Aorta (tissue), 5 donors: Measurements from ENCODE around the gene PALB2. TPM values are rescaled to one million over a fixed set of nuclear protein-coding genes. Genes with fewer than 3 reads are reported as not detected.
A peak's percentile ranks its signal among the peaks of the same experiment; 100 is the strongest.

Source experiments
- ATAC-seq: fragments of 200-7000 bp; cut with Tn5 transposase; one replicate; pipeline ENCODE4 v1.9.1; 2022; ENCODE audit warnings: moderate library complexity; ENCODE audit not compliant: low FRiP score
- DNase-seq, 2 donors: peaks; one replicate each; pipeline ENCODE4 v3.0.0-alpha.2; 2020
- H3K27ac ChIP-seq, 2 donors: one replicate each; pipeline ENCODE4 v1.5.1; 2013; ENCODE audit warnings: low read length in 2 of 2, mild to moderate bottlenecking in 2 of 2, moderate library complexity in 2 of 2, control low read depth in 1 of 2, inconsistent platforms in 1 of 2, low read depth in 1 of 2
- H3K27me3 ChIP-seq, 2 donors: one replicate each; pipeline ENCODE4 v1.6.1; 2013; ENCODE audit warnings: control low read depth in 1 of 2, low read length in 1 of 2, mild to moderate bottlenecking in 1 of 2, moderate library complexity in 1 of 2; ENCODE audit not compliant: insufficient read depth in 2 of 2, control insufficient read depth in 1 of 2
- H3K36me3 ChIP-seq, 2 donors: one replicate each; pipeline ENCODE4 v1.6.1; 2013; ENCODE audit warnings: control low read depth in 1 of 2, low read length in 1 of 2, mild to moderate bottlenecking in 1 of 2; ENCODE audit not compliant: insufficient read depth in 2 of 2, control insufficient read depth in 1 of 2
- H3K4me1 ChIP-seq, 2 donors: one replicate each; pipeline ENCODE4 v1.6.1; 2013; ENCODE audit warnings: low read length in 2 of 2, control low read depth in 1 of 2, mild to moderate bottlenecking in 1 of 2, moderate library complexity in 1 of 2; ENCODE audit not compliant: insufficient read depth in 2 of 2, control insufficient read depth in 1 of 2
- H3K4me3 ChIP-seq, 2 donors: one replicate each; pipeline ENCODE4 v1.5.1; 2013; ENCODE audit warnings: low read length in 2 of 2, control low read depth in 1 of 2, mild to moderate bottlenecking in 1 of 2
- H3K9me3 ChIP-seq: one replicate; pipeline ENCODE4 v1.6.1; 2013; ENCODE audit warnings: mild to moderate bottlenecking, low read length; ENCODE audit not compliant: control insufficient read depth
- WGBS, 2 donors: extraction: QIAGEN DNeasy Blood & Tissue Kit; methylation state at CpG; one replicate each; pipeline ENCODE4 v1.1.7; 2013; 5-methylcytosine and 5-hydroxymethylcytosine counted together
- intact Hi-C, 2 donors: fragments of 100-400 bp; cut with DNase I; formaldehyde crosslinking; loops; one replicate each; pipeline versions ENCODE4 v1.14.2 to v1.15.0; 2022
- polyA plus RNA-seq, 2 donors: library from polyadenylated mRNA; stranded (reverse); fragments of 200-250 nt; gene quantifications; one replicate each; pipeline ENCODE4 v1.2.3, GENCODE V29; 2013
- total RNA-seq, 2 donors: library from RNA; stranded (reverse); fragmentation: NEBNext Ultra II Directional; extraction: Animal tissue kit (Norgen Biotek cat#: 25700); gene quantifications; one replicate each; pipeline ENCODE4 v1.2.1, GENCODE V29; 2021
- donor health status: healthy with polysubstance abuse.
- donor health status: Bipolar disorder and iron deficiency.
- donor health status: DM: no; HTN: no; CAD: no.
- donor health status: DM: no; HTN: no; CAD: no.
- donor health status: DM: yes; HTN: yes; CAD: no.

Gene PALB2
- total and polyA plus RNA-seq, 4 donors, result 3.5 to 10.9 (median 8.6) TPM

- no peaks in the 10 kb centered on the region for H3K4me1 ChIP-seq
- WGBS, 2 donors, result 92 to 97% methylated on average over 3 of the region's 3 CpGs
- no peak overlapping the region for H3K4me3 ChIP-seq
- H3K27ac ChIP-seq, result no peak overlapping the region
- peaks cover 11 to 24% of the 10 kb centered on the region in 2 donors for H3K36me3 ChIP-seq
- no peaks in the 10 kb centered on the region for H3K27me3 ChIP-seq
- intact Hi-C loops, result no loop called here
- H3K9me3 ChIP-seq, result no peaks in the 10 kb centered on the region
- DNase-seq (no peak), ATAC-seq (no peak)
Measured at GRCh38 chr16:23567602-23568001, 73.5 kb downstream of the PALB2 start.

- WGBS, 2 donors, result 88 to 91% methylated on average over 8 of the region's 8 CpGs
- intact Hi-C loops, result no loop called here
Measured at GRCh38 chr16:23566724-23567123, 74.4 kb downstream of the PALB2 start.

DNA sequence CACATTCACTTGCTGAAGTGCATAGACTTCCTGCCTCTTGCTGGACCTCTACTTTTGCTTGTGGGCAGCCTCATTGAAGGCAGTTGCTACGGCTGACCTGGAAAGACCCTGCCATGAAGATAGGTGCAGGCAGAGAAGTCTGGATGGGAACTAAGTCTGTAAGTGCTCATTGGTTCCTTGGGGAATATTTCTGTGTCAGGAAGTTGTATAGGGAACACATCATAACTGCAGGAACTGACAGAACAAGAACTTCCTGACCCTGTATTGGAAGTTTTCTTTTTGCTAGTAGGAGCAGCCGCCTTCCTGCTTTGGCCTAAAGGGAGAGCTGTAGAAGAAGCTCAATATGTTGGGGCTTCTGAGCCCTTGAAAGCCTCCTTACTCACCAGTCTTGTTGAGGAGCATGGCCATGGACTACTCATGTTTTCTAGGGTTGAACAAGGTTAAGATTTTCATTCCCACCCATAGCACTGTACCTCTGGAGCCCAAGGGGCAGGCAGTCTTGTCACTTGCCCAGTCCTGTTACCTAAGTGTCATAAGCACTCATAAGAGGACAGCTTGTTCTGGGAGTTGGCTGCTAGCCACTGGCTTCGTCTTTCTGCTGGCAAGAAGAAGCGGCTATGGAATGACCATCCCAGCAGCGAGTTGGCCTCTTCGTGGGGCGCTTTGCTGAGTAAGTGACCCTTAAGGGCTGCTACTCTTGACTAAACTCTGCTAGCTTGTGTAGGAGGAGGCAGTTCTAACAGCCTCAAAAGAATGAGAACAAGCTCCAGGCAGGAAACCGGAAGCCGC, 76.3 kb downstream of the PALB2 start:
- Histone ChIP-seq H3K4me1 (no peaks in the 10 kb centered on the region), H3K9me3 (no peaks in the 10 kb centered on the region), H3K4me3 (no peak overlapping the region), H3K27ac (no peak overlapping the region), H3K36me3 (peaks cover 12 to 15% of the 10 kb centered on the region in 2 donors), H3K27me3 (no peaks in the 10 kb centered on the region)
- no peak for DNase-seq
- WGBS, 2 donors, result 80 to 85% methylated on average over 9 of the region's 9 CpGs
- intact Hi-C loops, result no loop called here
- no peak for ATAC-seq

More at GRCh38 chr16:23566724-23567123, 74.4 kb downstream of the PALB2 start:
- H3K27ac ChIP-seq, result no peak overlapping the region
- DNase-seq (no peak), ATAC-seq (no peak)
- H3K36me3 ChIP-seq, result peaks cover 11 to 21% of the 10 kb centered on the region in 2 donors
- no peaks in the 10 kb centered on the region for H3K4me1 ChIP-seq
- H3K9me3 ChIP-seq, result no peaks in the 10 kb centered on the region
- no peak overlapping the region for H3K4me3 ChIP-seq
- no peaks in the 10 kb centered on the region for H3K27me3 ChIP-seq

DNA sequence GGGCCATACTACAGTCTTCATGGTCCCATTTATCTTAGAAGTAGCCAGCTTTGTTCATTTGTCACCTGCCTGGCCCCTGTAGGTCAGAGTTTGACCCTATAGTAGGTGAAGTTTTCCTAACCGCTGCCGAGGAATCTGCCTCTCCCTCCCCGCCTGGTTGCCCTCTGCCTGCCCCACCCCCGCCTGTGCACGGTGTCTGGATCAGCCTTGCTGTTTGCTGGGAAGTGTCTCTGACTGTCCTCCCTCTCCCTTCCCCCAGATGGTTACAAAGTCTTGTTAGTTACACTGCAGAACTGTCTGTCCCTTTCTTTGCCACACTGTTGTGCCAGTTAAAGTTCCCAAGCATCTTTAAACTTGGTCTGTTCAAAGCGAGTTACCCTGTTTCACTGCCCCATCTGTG, 77.9 kb downstream of the PALB2 start:
- Histone ChIP-seq H3K4me1 (peaks cover 0 to 2% of the 10 kb centered on the region in 2 donors), H3K27ac (no peak overlapping the region), H3K36me3 (peaks cover 15 to 16% of the 10 kb centered on the region in 2 donors), H3K4me3 (no peak overlapping the region), H3K27me3 (no peaks in the 10 kb centered on the region), H3K9me3 (no peaks in the 10 kb centered on the region)
- WGBS, 2 donors, result 85 to 90% methylated on average over 6 of the region's 6 CpGs
- no peak for ATAC-seq
- DNase-seq, result no peak
- intact Hi-C loops, result no loop called here

DNA sequence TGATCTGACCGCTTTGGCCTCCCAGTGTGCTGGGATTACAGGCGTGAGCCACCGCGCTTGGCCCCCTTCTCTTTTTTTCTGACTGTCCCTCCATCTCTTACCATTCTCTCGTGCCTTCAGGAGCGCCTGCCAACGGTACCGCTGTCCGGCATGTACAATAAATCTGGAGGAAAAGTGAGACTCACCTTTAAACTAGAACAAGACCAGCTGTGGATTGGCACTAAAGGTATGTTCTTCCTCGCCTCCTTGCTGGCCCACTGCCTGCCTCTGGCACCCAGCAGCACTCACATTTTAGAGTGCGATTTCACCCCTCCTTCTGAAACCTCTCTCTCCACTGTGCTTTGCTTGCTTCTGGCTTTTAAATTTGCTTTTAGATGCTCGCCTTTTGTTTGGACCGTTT, 78.6 kb downstream of the PALB2 start:
- 87 to 91% methylated on average over 13 of the region's 13 CpGs for WGBS, 2 donors
- Histone ChIP-seq H3K4me1 (peaks cover 0 to 2% of the 10 kb centered on the region in 2 donors), H3K4me3 (no peak overlapping the region), H3K9me3 (no peaks in the 10 kb centered on the region), H3K27me3 (no peaks in the 10 kb centered on the region), H3K36me3 (peaks cover 13 to 15% of the 10 kb centered on the region in 2 donors), H3K27ac (no peak overlapping the region)
- intact Hi-C loops, result no loop called here
- DNase-seq (no peak), ATAC-seq (no peak)

DNA sequence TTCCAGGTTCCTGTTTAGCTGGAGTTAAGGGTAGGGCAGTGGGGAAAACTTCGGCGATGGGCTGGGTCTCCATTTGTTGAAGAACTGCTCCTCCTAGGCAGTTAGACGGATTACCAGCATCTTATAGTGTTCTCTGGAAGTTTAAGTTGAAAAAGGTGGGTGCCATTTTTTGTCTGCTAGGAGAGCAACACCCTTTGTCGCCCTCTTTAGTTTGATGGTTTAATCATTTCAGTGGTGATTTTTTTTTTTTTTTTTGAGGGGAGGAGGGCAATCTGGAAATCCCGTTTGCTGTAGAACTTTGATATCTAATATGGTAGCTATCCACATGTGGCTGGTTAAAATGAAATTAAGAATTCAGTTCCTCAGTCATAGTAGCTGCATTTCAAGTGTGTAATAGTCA, 79.5 kb downstream of the PALB2 start:
- intact Hi-C loops, result no loop called here
- H3K4me1 ChIP-seq, result peaks cover 0 to 2% of the 10 kb centered on the region in 2 donors
- no peak overlapping the region for H3K27ac ChIP-seq
- H3K27me3 ChIP-seq, result no peaks in the 10 kb centered on the region
- ATAC-seq (no peak), DNase-seq (no peak)
- 70 to 73% methylated on average over 5 of the region's 5 CpGs for WGBS, 2 donors
- H3K9me3 ChIP-seq, result no peaks in the 10 kb centered on the region
- no peak overlapping the region for H3K4me3 ChIP-seq
- H3K36me3 ChIP-seq, result peaks cover 13% of the 10 kb centered on the region in 2 donors

DNA sequence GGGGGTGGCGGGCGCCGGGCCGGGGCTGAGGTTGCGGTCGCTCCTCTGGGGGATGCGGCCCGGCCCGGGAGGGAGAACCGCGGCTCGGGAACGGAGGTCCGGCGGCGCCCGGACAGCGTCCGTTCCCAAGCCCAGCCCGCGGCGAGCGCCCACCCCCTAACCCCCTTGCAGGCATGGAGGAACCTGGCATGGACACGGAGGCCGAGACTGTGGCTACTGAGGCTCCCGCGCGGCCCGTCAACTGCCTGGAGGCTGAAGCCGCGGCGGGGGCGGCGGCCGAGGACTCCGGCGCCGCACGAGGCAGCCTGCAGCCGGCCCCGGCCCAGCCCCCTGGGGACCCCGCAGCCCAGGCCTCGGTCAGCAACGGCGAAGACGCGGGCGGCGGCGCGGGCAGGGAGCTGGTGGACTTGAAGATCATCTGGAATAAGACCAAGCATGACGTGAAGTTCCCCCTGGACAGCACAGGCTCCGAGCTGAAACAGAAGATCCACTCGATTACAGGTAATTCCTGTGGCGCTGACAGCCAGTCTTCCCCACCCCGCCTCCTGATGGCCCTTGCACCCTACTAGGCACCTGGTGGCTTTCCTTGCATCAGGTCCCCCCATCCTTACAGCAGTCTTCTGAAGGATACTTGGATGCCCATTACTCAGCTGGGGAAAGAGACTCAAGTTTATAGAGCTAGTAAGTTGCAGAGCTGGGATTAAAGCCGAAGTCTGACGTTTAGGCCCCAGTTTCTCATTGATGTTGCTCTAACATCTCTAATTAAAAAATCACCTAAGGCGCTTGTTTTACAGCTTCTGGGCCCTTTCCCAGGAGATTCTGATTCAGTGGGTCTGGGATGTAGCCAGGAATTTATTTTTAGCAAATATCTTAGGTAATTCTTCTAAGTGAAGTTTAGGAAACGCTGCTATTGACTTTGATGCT, 83.1 kb downstream of the PALB2 start:
- H3K9me3 ChIP-seq, result no peaks in the 10 kb centered on the region
- WGBS, 2 donors, result 0 to 1% methylated on average over 51 to 60 of the region's 60 CpGs
- peak in 1 of 2 donors; percentile 62 for DNase-seq
- peaks cover 0 to 2% of the 10 kb centered on the region in 2 donors for H3K4me1 ChIP-seq
- ATAC-seq, result no peak
- H3K36me3 ChIP-seq, result peaks cover 0 to 6% of the 10 kb centered on the region in 2 donors
- H3K27ac ChIP-seq, result peak overlapping the region; percentile 14 to 68
- intact Hi-C loops, result loop anchor here in 1 of 2 donors (5.0 kb wide), 3 partner anchors 39 to 106 kb away; partner anchors contain the start of genes COG7 and NDUFAB1
- H3K4me3 ChIP-seq, result peak overlapping the region; percentile 73 to 83
- H3K27me3 ChIP-seq, result no peaks in the 10 kb centered on the region

DNA sequence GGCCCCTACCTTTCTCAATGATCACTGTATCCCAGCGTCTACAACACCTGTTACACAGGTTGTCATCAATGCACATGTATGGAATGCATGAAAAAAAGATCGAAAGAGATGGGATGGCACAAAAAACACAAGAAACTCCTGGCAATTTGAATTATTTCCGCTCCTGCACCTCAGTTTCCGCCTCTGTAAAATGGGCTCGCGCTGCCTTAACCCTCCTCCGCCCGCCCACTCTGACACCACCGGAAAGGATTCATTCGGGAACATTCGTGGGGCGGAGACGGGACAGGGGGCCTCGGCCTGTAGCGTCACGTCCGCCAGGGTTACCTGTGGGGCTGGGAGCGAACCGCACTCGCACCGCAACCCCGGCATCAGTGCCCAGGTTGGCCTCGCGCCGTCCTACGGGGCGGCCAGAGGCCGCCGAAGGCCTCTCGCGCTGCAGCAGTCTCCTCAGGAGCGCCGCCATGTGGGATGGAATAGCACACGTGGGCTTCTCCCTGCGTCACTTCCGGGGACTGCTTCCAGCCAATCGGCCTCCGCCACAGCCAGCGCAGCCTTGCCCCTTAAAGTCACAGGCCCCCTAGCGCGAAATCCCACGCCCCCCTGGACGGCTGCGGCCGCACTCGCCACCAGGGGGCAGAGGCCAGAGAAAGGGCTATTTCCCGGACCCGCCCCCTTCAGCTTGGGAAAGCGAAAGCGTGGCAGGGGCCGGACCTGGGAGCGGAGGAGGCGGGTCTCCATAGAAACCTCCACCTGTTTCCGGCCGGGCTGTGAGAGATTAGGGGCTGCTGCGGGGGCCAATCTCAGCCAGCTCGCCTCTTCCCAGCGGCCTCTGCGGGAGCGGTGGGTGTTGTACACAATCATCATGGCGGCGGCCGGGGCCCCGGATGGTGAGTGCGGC, 84.0 kb downstream of the PALB2 start, which contains the start of the genes EARS2 and UBFD1:
Gene EARS2, minus strand, starts transcription at position 470 of the 898 bp plus-strand sequence. Its CDS starts 7 bp downstream, at position 463.
Gene UBFD1, plus strand, starts transcription at position 847 of the 898 bp plus-strand sequence. Its CDS starts 16 bp downstream, at position 863.
- DNase-seq (peak; percentile 99), ATAC-seq (peak; percentile 98)
- no peaks in the 10 kb centered on the region for H3K9me3 ChIP-seq
- peaks cover 0 to 2% of the 10 kb centered on the region in 2 donors for H3K4me1 ChIP-seq
- WGBS, 2 donors, result 2% methylated on average over 63 to 65 of the region's 65 CpGs
- H3K36me3 ChIP-seq, result peaks cover 0 to 5% of the 10 kb centered on the region in 2 donors
- H3K27ac ChIP-seq, result peak within 1 kb of the TSS; percentile 14 to 68
- peak within 1 kb of the TSS; percentile 73 to 83 for H3K4me3 ChIP-seq
- intact Hi-C loops, result loop anchor here in 1 of 2 donors (5.0 kb wide), 3 partner anchors 40 to 105 kb away; partner anchors contain the start of genes COG7 and NDUFAB1
- no peaks in the 10 kb centered on the region for H3K27me3 ChIP-seq
